ENCODE data around the gene TRIM50.
"Not testable (repeated sequence)": the region's sequence is repeated elsewhere in the genome, so short reads cannot be mapped to it uniquely, and the experiment has no call there.

Gene TRIM50

DNA sequence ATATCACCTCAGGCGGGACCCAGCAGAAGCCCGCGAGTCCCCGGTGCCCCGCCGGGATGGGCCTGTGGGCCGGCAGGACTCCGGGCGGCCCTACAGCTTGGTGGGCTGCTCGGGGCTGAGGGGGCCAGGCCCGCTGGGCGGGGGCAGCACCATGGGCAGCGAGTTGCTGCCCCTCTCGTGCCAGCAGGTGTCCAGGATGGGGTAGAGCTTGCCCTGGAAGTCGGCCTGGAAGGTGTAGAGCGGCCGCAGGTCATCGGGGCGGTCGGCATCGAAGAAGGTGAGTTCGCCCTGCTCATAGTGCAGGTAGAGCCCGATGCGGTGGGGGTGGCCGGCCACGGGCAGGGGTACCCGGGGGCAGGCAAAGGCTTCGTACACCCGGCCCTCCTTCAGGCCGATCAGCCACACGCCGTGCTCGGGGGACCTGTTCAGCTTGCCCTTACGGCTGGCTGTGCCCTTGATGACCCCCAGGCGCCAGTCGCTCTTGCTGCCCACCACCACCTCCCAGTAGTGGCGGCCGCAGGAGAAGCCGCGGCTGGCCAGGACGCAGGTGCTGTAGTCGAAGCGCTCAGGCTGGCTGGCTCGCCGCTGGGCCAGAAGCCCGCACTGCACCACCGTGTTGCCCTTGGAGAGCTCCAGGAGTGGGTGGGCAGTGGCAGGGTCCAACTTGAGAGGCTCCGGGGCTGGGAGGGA lies 14.9 kb downstream of the TRIM50 start:
- DNase-seq: no peak

DNA sequence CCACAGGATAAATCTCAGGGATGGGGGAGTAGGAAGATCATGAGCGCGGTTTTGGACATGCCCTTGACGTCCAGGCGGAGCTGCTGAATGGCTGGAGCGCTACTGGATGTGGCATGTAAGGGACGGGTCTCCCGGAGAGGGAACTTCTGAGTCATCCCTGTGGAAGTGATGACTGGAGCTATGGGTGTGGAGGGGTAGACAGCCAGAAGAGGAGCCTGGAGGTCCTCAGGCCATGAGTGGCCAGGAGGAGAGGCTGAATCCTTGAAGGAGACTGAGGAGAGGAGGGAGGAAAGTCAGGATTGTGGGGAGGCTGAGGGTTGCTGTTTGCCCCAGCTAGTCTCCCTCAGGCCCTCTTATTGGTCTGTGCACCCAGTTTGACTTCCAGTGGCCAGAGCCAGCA lies 16.5 kb downstream of the TRIM50 start:
- DNase-seq: not testable (repeated sequence)

DNA sequence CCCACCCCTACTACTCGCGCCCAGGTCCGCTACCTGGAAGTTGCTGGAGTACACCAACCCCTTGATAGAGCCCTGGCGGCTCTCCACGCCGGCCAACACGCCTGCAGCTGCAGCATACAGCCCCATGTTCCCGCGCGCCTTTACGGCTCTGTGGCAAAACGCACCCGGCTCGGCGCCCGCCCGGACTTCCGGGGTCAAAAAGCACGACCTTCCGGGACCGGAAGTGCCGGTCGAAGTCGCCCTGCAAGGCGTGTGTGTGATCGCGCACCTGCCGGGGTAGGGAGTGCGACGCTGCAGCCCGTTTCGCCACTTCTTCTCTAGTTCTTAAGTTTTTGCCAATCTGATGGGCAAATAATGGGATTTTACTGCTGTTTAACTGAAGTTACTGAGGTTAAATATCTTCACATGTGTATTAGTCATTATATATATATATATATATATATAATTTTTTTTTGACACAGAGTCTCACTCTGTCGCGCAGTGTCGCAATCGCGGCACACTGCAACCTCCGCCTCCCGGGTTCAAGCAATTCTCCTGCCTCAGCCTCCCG lies 19.1 kb downstream of the TRIM50 start, which contains the start of gene NSUN5:
Gene NSUN5, minus strand, starts transcription at position 162 of the 550 bp plus-strand sequence. Its CDS starts 36 bp downstream, at position 126.
- peak in 1 of 2 experiments; percentile 33 for DNase-seq

DNA sequence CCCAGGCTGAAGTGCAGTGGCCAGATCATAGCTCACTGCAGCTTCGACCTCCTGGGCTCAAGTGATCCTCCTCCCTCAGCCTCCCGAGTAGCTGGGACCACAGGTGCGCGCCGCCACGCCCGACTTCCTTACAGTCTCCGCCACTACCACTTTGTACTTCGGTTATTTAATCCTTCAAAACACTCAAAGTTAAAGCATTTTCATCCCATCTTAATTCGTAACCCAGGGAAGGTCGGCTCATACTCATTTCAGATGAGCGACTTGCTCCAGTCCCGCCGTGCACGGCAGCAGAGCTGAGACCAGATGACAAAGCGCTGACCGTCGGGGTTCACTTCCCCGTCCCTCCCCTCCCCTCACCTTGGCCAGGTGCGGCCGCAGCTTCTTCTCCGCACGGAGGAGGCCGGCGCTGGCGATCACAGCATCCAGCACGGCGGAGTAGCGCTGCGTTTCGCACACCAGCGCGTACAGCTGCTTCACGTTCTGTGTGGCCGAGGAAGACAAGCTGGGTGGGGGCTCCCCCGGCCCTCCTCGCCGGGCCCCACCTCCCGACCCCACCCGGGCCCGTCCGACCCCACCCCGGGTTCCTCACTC lies 19.7 kb downstream of the TRIM50 start:
- DNase-seq: no peak

DNA sequence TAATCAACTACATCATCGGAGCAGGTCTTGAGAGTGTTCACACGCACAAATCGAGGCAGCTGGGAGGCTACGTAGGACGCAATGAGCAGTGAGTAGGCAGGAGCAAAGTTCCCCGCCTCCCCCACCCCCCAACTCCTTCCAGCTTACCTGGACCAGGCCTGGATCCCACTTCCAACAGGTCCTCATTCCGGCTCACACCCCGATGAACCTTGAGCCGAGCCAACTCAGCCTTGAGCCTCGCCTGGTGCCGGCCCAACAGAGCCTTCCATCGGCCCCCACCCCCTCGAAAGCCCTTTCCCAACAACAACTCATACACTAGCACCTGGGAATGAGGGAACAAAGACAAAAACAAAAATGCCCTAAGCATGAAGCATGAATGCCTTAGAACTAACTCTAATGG lies 20.4 kb downstream of the TRIM50 start:
- DNase-seq: no peak

DNA sequence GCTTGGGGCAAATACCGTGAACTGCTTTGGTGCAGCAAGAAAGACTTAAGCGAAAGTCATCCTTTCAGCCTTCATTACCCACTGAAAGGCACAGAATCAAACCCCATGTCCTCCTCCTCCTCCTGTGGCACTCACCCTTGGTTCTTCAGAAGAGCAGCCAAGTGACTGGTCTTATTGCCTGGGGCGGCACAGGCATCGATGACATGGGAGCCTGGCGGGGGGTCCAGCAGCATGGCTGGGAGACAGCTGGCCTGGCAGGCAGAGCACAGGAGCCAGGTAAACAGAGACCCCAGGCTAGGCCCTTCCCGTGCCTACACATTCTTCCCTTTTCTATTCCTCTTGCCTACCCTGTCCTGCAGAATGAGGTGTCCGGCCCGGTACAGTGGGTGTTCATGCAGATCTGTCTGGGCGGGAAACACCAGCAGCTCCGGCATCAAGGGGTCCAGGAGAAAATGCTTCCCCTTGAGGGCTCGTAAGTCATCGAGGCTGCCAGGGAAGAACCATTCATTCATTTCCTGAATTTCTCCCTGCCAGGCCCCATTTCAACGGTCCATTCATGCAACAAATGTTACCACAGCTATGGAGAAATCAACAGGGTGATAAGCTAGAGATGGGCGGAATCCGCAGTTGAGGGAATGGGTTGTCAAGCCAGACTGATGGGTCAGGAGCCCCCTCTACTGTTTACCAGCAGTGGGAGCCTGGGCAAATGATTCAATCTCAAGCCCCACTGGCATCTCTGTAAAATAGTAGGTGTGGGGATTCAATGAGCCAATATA lies 23.1 kb downstream of the TRIM50 start:
- not testable (repeated sequence) for DNase-seq

DNA sequence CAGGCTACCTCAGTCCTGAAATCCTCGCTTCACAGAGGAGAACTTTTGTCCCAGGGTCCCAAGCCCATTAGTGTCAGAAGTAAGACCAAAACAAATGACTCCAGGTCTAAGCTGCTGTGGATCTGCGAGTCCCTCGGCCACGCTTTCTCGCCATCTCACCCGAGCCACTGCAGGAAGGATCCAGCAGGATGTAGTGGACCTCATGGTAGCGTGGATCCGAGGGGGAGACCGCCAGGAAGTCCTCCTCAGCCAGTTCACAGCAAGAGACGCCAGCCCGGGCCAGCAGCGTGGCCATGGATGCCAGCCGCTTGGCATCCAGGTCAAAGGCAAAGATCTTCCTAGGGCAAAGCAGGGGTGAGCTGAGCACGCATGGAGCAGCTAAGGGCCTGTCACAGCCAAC lies 23.8 kb downstream of the TRIM50 start:
- DNase-seq: no peak

DNA sequence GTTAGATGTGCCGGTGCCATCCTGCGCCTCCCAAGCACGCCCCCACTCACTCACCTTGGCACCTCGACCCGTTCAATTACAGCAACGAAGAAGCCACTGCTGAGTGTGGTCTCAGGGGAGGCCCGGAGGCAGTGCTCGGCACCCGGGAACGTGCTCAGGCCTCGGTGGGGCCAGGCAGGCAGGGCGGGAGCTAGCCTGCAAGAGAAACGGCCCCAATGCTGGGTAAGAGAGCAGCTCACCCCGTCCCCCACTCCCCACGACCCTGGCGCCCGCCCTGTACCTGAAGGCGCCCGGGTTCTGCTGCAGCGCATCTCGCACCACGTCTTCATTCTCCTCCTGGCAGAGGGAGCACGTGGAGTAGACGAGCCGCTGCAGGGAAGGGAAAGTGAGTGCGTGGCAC lies 24.3 kb downstream of the TRIM50 start:
- no peak for DNase-seq

DNA sequence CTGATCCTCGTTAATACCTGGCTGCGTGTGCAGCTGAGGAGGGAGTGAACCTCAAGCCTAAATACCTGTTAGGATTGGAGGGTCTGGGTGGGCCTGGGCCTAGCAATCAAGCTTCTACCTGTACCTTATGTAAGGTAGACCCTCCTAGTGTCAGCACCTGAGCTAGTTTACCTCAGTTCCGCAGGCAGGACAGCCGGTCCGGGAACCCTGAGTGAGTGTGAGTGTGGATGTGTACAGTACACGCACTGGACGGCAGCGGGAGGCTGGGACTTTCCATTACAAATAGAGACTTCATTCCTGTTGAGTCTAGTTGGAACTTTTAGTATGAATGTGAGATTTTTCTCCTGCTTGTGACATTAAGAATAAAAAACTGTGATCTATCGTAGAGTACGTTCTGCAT lies 25.0 kb downstream of the TRIM50 start:
- not testable (repeated sequence) for DNase-seq

DNA sequence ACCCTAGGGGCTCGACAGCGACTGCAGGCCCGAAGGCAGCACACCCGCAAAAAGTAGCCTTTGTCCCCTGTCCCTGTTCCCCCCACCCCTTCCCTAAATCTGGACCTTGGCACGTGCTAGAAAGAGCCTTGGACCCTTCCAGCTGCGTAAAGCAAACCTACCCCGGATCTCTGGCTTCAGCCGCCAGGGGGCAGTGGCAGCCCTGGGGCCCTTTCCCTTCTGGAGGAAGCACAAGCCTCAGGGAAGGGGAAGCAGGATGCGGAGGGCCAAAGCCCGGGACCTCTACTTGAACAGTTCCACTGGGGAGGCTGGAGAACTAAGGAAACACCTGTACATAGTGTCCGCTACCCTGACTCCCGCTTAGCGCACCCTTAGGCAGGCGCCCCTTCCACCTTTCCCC lies 26.8 kb downstream of the TRIM50 start:
- not testable (repeated sequence) for DNase-seq

DNA sequence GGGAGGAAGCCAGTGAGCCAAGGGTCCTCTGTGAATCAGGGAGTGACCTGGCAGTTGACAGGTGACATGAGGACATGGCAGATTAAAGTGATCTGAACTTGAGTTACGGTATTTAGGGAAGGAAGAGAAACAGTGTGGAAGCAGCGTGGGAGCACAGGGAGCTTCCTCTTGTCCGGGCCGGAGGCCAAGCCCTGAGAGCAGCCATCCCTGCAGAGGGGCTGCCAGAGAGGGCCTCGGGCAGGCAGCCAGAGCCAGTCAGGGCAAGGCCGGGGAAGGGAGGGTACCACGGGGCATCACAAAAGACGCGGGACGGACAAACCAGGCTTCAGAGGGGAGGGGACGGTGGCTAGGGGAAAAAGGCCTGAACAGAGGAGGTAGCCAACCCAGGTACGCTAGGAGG lies 28.1 kb downstream of the TRIM50 start:
- DNase-seq: not testable (repeated sequence)

DNA sequence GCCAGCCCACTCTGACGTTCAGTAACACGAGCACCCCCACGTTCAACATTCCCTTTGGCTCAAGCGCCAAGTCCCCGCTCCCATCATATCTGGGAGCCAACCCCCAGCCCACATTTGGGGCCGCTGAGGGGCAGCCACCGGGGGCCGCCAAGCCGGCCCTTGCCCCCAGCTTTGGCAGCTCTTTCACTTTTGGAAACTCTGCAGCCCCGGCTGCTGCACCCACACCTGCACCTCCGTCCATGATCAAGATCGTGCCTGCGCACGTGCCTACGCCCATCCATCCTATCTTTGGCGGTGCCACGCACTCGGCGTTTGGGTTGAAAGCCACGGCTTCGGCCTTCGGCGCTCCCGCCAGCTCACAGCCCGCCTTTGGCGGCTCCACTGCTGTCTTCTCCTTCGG lies 30.2 kb downstream of the TRIM50 start:
- DNase-seq: not testable (repeated sequence)

DNA sequence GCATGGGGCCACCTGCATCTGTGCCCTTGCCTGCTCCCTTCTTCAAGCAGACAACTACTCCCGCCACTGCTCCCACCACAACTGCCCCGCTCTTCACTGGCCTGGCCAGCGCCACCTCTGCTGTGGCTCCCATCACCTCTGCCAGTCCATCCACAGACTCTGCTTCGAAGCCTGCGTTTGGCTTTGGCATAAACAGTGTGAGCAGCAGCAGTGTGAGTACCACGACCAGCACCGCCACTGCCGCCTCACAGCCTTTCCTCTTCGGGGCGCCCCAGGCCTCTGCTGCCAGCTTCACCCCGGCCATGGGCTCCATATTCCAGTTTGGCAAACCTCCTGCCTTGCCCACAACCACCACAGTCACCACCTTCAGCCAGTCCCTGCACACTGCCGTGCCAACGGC lies 30.6 kb downstream of the TRIM50 start:
- not testable (repeated sequence) for DNase-seq

DNA sequence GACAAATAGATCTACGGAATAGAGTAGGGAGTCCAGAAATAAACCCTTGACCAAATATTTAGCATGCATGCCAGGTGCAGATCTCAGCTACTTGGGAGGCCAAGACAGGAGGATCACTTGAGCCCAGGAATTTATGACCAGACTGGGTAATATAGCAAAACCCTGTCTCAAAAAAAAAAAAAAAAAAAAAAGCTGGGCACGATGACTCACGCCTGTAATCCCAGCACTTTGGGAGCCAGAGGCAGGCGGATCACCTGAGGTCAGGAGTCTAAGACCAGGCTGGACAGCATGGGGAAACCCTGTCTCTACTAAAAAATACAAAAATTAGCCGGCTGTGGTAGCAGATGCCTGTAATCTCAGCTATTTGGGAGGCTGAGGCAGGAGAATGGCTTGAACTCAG lies 50.7 kb downstream of the TRIM50 start:
- not testable (repeated sequence) for DNase-seq

DNA sequence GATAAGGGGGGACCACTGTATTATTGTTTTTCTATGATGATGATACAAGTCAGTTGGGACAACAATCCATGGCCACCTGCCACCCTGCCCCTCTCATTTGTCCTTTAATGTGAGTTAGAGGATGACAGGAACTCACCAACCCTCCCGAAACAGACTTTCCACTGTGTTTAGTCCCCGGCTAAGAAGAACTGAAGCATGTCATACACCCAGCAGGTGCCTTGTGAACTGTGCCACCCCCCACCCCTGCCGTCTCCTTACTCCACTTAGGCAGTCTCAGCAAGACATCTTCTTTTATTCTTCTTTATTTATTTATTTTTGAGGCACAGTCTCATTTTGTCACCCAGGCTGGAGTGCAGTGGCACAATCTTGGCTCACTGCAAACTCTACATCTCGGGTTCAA lies 60.1 kb downstream of the TRIM50 start:
- not testable (repeated sequence) for DNase-seq

DNA sequence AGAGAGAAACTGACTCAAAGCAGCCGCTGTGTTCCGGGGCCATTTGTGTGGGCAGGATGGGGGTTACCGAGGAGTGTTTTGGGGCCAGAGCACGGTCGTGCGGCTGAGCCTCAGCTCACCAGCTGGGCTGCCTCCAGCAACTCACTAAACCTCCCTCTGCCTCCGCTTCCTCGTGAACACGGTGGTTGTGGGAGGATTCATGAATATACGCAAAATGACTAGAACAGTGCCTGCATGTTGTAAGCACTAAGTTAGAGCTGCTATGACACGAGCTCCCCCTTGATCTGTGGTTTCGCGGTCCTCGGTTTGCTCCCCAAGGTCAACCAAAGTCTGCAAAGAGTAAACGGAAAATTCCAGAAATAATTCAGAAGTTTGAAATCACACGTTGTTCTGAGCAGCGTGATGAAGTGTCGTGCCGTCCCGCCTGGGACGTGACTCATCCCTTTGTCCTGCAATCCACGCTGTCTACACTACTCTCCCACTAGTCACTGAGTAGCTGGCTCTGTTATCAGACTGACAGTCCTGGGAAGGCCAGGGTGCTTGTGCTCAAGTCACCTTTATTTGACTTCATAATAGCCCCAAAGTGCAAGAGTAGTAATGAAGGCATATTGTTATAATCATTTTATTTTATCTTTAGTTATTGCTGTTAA lies 61.0 kb downstream of the TRIM50 start:
- not testable (repeated sequence) for DNase-seq

All from NCI-H446 (cell line).